Skeletal muscle satellite cell (primary cell): Measurements from ENCODE around the gene CYP2D6.
"Not testable (repeated sequence)": the region's sequence is repeated elsewhere in the genome, so short reads cannot be mapped to it uniquely, and the experiment has no call there.

Experiments used
- H3K27me3 ChIP-seq: 2 replicates; pipeline ENCODE4 v1.7.0; 2013; ENCODE audit warnings: low read length; ENCODE audit not compliant: control insufficient read depth, insufficient read depth
- H3K36me3 ChIP-seq: 2 replicates; pipeline ENCODE4 v1.7.0; 2013; ENCODE audit warnings: mild to moderate bottlenecking, control low read depth, low read length; ENCODE audit not compliant: insufficient read depth
- H3K4me1 ChIP-seq: 2 replicates; pipeline ENCODE4 v1.7.0; 2013; ENCODE audit warnings: low read length; ENCODE audit not compliant: control insufficient read depth, insufficient read depth
- H3K4me2 ChIP-seq: 2 replicates; pipeline ENCODE4 v1.7.0; 2013; ENCODE audit warnings: mild to moderate bottlenecking, low read length
- H3K4me3 ChIP-seq: 2 replicates; pipeline ENCODE4 v1.7.0; 2013; ENCODE audit warnings: low read length
- H3K9ac ChIP-seq: 2 replicates; pipeline ENCODE4 v1.7.0; 2013; ENCODE audit warnings: mild to moderate bottlenecking, low read depth, low read length, moderate library complexity
- H3K9me3 ChIP-seq: replicated peaks from 2 replicates; pipeline ENCODE4 v1.7.0; 2013; ENCODE audit warnings: mild to moderate bottlenecking, control low read depth, low read length

The CYP2D6 gene

DNA sequence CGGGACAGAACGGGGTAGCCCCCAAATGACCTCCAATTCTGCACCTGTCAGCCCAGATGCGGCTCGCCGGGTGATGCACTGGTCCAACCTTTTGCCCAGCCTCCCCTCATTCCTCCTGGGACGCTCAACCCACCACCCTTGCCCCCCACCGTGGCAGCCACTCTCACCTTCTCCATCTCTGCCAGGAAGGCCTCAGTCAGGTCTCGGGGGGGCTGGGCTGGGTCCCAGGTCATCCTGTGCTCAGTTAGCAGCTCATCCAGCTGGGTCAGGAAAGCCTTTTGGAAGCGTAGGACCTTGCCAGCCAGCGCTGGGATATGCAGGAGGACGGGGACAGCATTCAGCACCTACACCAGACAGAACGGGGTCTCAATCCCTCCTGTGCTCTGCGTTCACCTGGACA, 2.6 kb downstream of the CYP2D6 start:
- not testable (repeated sequence) for H3K4me2 ChIP-seq, H3K4me1 ChIP-seq, H3K9me3 ChIP-seq, H3K4me3 ChIP-seq, H3K27me3 ChIP-seq, H3K9ac ChIP-seq, H3K36me3 ChIP-seq

DNA sequence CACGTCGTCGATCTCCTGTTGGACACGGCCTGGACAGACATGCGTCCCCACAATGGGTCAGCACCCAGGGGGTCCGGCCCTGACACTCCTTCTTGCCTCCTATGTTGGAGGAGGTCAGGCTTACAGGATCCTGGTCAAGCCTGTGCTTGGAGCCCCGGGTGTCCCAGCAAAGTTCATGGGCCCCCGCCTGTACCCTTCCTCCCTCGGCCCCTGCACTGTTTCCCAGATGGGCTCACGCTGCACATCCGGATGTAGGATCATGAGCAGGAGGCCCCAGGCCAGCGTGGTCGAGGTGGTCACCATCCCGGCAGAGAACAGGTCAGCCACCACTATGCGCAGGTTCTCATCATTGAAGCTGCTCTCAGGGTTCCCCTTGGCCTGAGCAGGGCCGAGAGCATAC, 3.0 kb downstream of the CYP2D6 start:
- no peaks in the 10 kb centered on the region for H3K27me3 ChIP-seq

DNA sequence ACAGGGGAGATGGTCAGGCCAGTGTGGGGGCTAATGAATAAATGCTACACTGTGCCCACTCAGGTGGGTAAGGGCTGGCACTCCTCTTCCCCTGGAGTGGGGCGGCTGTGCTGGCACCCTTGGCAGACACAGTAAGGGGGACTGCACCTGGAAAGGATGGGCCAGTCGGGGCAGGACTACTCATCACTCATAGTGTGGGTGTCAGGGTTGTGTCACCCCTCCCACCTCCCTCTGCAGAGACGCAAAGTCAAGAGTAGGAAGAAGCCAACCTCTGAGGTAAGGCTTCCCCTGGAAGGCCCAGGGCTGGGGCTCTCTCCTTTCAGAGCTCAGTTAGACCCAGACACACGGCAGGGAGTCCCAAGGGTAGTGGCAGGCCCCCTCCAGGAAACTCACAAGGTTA, 7.1 kb downstream of the CYP2D6 start:
- H3K36me3 ChIP-seq, H3K9me3 ChIP-seq, H3K9ac ChIP-seq, H3K27me3 ChIP-seq, H3K4me1 ChIP-seq, H3K4me3 ChIP-seq, H3K4me2 ChIP-seq: not testable (repeated sequence)

More for the DNA sequence above, 3.0 kb downstream of the CYP2D6 start:
- Histone ChIP-seq H3K9me3 (no peaks in the 10 kb centered on the region), H3K4me2 (no peak overlapping the region), H3K4me1 (no peaks in the 10 kb centered on the region), H3K4me3 (no peak overlapping the region), H3K9ac (no peak overlapping the region), H3K36me3 (no peaks in the 10 kb centered on the region)

DNA sequence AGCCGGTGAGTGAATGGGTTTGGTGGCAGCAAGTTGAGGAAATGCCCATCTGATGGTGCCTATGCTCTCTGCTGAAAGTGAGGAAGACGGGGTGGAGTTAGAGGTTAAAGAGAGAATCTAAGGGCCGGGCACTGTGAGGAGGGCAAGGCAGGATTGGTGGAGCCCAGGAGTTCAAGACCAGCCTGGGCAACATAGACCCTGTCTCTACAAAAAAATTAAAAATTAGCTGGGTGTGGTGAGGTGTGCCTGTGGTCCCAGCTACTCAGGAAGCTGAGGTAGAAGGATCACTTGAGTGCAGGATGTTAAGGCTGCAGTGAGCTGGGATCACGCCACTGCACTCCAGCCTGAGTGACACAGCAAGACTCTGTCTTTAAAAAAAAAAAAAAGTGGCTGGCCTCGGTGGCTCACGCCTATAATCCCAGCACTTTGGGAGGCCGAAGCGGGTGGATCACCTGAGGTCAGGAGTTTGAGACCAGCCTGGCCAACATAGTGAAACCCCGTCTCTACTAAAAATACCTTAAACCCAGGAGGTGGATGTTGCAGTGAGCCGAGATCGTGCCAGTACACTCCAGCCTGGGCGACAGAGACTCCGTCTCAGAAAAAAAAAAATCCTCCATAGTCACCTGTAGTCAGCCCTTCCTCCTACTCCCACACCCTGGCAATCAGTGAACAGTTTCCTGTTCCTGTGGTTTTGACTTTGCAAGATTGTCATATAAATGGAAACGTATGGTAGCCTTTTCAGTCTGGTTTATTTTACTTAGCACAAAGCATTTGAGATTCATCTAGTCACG, 10.2 kb downstream of the CYP2D6 start:
- not testable (repeated sequence) for H3K4me2 ChIP-seq, H3K9ac ChIP-seq, H3K9me3 ChIP-seq, H3K4me3 ChIP-seq, H3K36me3 ChIP-seq, H3K4me1 ChIP-seq, H3K27me3 ChIP-seq

GRCh38 chr22:42116848-42117424, 13.7 kb downstream of the CYP2D6 start:
- Histone ChIP-seq H3K4me1 (no peaks in the 10 kb centered on the region), H3K9me3 (peaks cover 9% of the 10 kb centered on the region), H3K4me3 (no peak overlapping the region), H3K36me3 (no peaks in the 10 kb centered on the region), H3K4me2 (no peak overlapping the region), H3K27me3 (no peaks in the 10 kb centered on the region), H3K9ac (no peak overlapping the region)

- H3K4me1 ChIP-seq, H3K27me3 ChIP-seq, H3K9me3 ChIP-seq, H3K9ac ChIP-seq, H3K4me3 ChIP-seq, H3K36me3 ChIP-seq, H3K4me2 ChIP-seq: not testable (repeated sequence)
Observed at GRCh38 chr22:42115420-42115830, 15.2 kb downstream of the CYP2D6 start.

DNA sequence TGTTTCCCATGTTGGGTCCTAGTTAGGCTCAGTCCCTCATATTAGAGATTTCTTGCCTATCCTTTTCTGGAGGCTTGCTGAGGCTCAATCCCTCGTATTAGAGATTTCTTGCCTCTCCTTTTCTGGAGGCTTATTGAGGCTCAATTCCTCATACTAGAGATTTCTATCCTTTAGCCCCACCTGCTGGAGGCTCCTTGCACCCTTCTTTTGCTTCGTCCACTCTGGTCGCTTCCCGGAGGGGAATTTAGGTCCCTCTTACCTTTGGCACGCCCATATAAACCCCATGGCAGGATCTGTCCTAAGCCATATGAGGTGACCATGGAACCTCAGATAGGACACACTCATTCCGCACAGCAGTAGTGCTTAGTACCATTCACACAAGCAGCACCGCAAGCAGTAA, 15.9 kb downstream of the CYP2D6 start:
- no peak overlapping the region for H3K4me3 ChIP-seq
- no peak overlapping the region for H3K4me2 ChIP-seq
- no peaks in the 10 kb centered on the region for H3K36me3 ChIP-seq
- peaks cover 9% of the 10 kb centered on the region for H3K9me3 ChIP-seq
- no peaks in the 10 kb centered on the region for H3K27me3 ChIP-seq
- no peak overlapping the region for H3K9ac ChIP-seq
- H3K4me1 ChIP-seq: no peaks in the 10 kb centered on the region

- H3K9ac ChIP-seq, H3K4me3 ChIP-seq, H3K4me1 ChIP-seq, H3K4me2 ChIP-seq, H3K9me3 ChIP-seq, H3K36me3 ChIP-seq, H3K27me3 ChIP-seq: not testable (repeated sequence)
Observed at GRCh38 chr22:42112793-42113192, 17.8 kb downstream of the CYP2D6 start.

- H3K9ac ChIP-seq: no peak overlapping the region
- no peak overlapping the region for H3K4me2 ChIP-seq
- H3K4me3 ChIP-seq: no peak overlapping the region
- H3K9me3 ChIP-seq: peaks cover 9% of the 10 kb centered on the region
- H3K4me1 ChIP-seq: no peaks in the 10 kb centered on the region
- no peaks in the 10 kb centered on the region for H3K36me3 ChIP-seq
- no peaks in the 10 kb centered on the region for H3K27me3 ChIP-seq
Observed at GRCh38 chr22:42111798-42112197, 18.8 kb downstream of the CYP2D6 start.

DNA sequence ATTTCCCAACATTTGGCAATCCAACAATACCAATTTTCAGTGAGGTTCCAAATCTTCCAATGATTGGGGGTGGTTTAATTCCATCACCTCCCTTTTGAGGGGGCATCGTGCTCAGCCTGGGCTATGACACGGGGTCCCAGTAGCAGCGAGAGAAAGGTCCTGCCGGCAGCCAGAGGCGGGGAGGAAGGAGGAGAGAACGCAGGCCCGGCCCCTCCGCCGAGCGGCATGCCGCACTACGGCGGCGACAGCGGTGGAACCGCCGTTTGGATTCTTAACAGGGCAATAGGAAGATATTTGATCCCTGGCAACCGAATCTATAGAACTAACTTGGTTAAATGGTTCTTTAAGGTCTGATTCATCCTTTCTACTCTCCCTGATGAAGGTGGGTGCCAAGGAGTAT, 21.8 kb downstream of the CYP2D6 start:
- Histone ChIP-seq H3K4me1 (no peaks in the 10 kb centered on the region), H3K27me3 (no peaks in the 10 kb centered on the region), H3K4me2 (no peak overlapping the region), H3K9me3 (no peaks in the 10 kb centered on the region), H3K36me3 (no peaks in the 10 kb centered on the region), H3K4me3 (no peak overlapping the region), H3K9ac (no peak overlapping the region)

GRCh38 chr22:42104332-42104860, 26.2 kb downstream of the CYP2D6 start:
- H3K4me3 ChIP-seq: not testable (repeated sequence)

GRCh38 chr22:42101199-42101598, 29.4 kb downstream of the CYP2D6 start:
- H3K27me3 ChIP-seq: no peaks in the 10 kb centered on the region

More at GRCh38 chr22:42104332-42104860, 26.2 kb downstream of the CYP2D6 start:
- not testable (repeated sequence) for H3K36me3 ChIP-seq, H3K27me3 ChIP-seq, H3K9ac ChIP-seq, H3K4me2 ChIP-seq, H3K9me3 ChIP-seq, H3K4me1 ChIP-seq

More at GRCh38 chr22:42101199-42101598, 29.4 kb downstream of the CYP2D6 start:
- Histone ChIP-seq H3K4me2 (no peak overlapping the region), H3K9ac (no peak overlapping the region), H3K4me3 (no peak overlapping the region), H3K4me1 (no peaks in the 10 kb centered on the region), H3K36me3 (no peaks in the 10 kb centered on the region), H3K9me3 (peaks cover 2% of the 10 kb centered on the region)
